HG03095 (cell line): Measurements from ENCODE around the gene MACROD2.

ENCODE experiments used
- ATAC-seq: cut with Tn5 transposase; IDR thresholded peaks from one replicate; pipeline ENCODE4 v1.9.1; 2021; ENCODE audit warnings: moderate library complexity; ENCODE audit not compliant: unreplicated experiment

The MACROD2 gene

GRCh38 chr20:15618110-15618509 is 1622.8 kb downstream of the MACROD2 start:
- ATAC-seq = no peak

- ATAC-seq = no peak
Observed at GRCh38 chr20:15618912-15619311, 1623.6 kb downstream of the MACROD2 start.

GRCh38 chr20:15619341-15619740 is 1624.0 kb downstream of the MACROD2 start:
- ATAC-seq = no peak

GRCh38 chr20:15619816-15620215 is 1624.5 kb downstream of the MACROD2 start:
- no peak for ATAC-seq

- ATAC-seq = no peak
Observed at GRCh38 chr20:15622368-15622767, 1627.1 kb downstream of the MACROD2 start.

GRCh38 chr20:15623215-15623614 is 1627.9 kb downstream of the MACROD2 start:
- no peak for ATAC-seq

GRCh38 chr20:15625981-15626380 is 1630.7 kb downstream of the MACROD2 start:
- no peak for ATAC-seq

- no peak for ATAC-seq
Observed at GRCh38 chr20:15627089-15627488, 1631.8 kb downstream of the MACROD2 start.

GRCh38 chr20:15627501-15627903 is 1632.2 kb downstream of the MACROD2 start:
- ATAC-seq = no peak

- ATAC-seq = no peak
Observed at GRCh38 chr20:15628851-15629353, 1633.6 kb downstream of the MACROD2 start.

GRCh38 chr20:15630360-15630759 is 1635.0 kb downstream of the MACROD2 start:
- ATAC-seq = no peak

GRCh38 chr20:15632680-15633079 is 1637.4 kb downstream of the MACROD2 start:
- ATAC-seq = no peak

- ATAC-seq = no peak
Observed at GRCh38 chr20:15634102-15634501, 1638.8 kb downstream of the MACROD2 start.

- ATAC-seq = no peak
Observed at GRCh38 chr20:15637546-15637945, 1642.2 kb downstream of the MACROD2 start.

GRCh38 chr20:15637950-15638754 is 1642.8 kb downstream of the MACROD2 start:
- ATAC-seq = no peak

GRCh38 chr20:15638816-15639215 is 1643.5 kb downstream of the MACROD2 start:
- no peak for ATAC-seq

GRCh38 chr20:15639839-15640238 is 1644.5 kb downstream of the MACROD2 start:
- ATAC-seq = no peak

- ATAC-seq = no peak
Observed at GRCh38 chr20:15642109-15642508, 1646.8 kb downstream of the MACROD2 start.

GRCh38 chr20:15642676-15643075 is 1647.4 kb downstream of the MACROD2 start:
- ATAC-seq = no peak

- no peak for ATAC-seq
Observed at GRCh38 chr20:15643713-15644112, 1648.4 kb downstream of the MACROD2 start.

- ATAC-seq = no peak
Observed at GRCh38 chr20:15645816-15646215, 1650.5 kb downstream of the MACROD2 start.

GRCh38 chr20:15653396-15654207 is 1658.3 kb downstream of the MACROD2 start:
- no peak for ATAC-seq
